SU-DHL-6 (cell line): Measurements from ENCODE around the gene B3GLCT.

Experiments
- H2AFZ ChIP-seq: fragments of 200-600 bp; sonication (generic); 2 replicates; pipeline ENCODE4 v1.6.1; 2014; ENCODE audit warnings: low read depth, mild to moderate bottlenecking, moderate library complexity, mixed read lengths, antibody characterized with exemption, low read length; ENCODE audit not compliant: severe bottlenecking
- H3F3A ChIP-seq: fragments of 200-600 bp; shearing (Covaris generic); 2 replicates; pipeline ENCODE4 v1.6.0; 2016; ENCODE audit warnings: antibody characterized with exemption, mild to moderate bottlenecking; ENCODE audit not compliant: insufficient read depth
- H3K27ac ChIP-seq: fragments of 200-600 bp; sonication (generic); 2 replicates; pipeline ENCODE4 v1.5.1; 2016; ENCODE audit warnings: low read depth, mild to moderate bottlenecking, low read length, moderate library complexity, mixed read lengths
- H3K27me3 ChIP-seq: fragments of 200-600 bp; sonication (generic), shearing (Covaris generic); 2 replicates; pipeline ENCODE4 v1.6.0; 2014; ENCODE audit warnings: mild to moderate bottlenecking, low read length
- H3K36me3 ChIP-seq: fragments of 200-600 bp; sonication (generic); 2 replicates; pipeline ENCODE4 v1.6.1; 2014; ENCODE audit warnings: mild to moderate bottlenecking, low read length, mixed read lengths
- H3K4me2 ChIP-seq: fragments of 300-600, 200-600 bp; shearing (Covaris generic), sonication (generic); 2 replicates; pipeline ENCODE4 v1.6.0; 2014; ENCODE audit warnings: low read length, low read depth, mild to moderate bottlenecking; ENCODE audit not compliant: poor library complexity, severe bottlenecking
- H3K4me3 ChIP-seq: fragments of 200-600 bp; sonication (generic); 2 replicates; pipeline ENCODE4 v1.5.1; 2014; ENCODE audit warnings: antibody characterized with exemption, low read length, mild to moderate bottlenecking, mixed read lengths; ENCODE audit not compliant: insufficient read depth, poor library complexity, severe bottlenecking
- H3K79me2 ChIP-seq: fragments of 200-600 bp; sonication (generic); 2 replicates; pipeline ENCODE4 v1.6.1; 2014; ENCODE audit warnings: mild to moderate bottlenecking, low read length, moderate library complexity; ENCODE audit not compliant: insufficient read depth
- H3K9ac ChIP-seq: fragments of 200-600 bp; sonication (generic); 2 replicates; pipeline ENCODE4 v1.7.0; 2014; ENCODE audit warnings: mild to moderate bottlenecking, low read length
- H3K9me2 ChIP-seq: fragments of 200-600 bp; sonication (generic); replicated peaks from 2 replicates; pipeline ENCODE4 v1.6.1; 2014; ENCODE audit warnings: low read length; ENCODE audit not compliant: insufficient read depth
- H3K9me3 ChIP-seq: fragments of 200-600 bp; sonication (generic); 2 replicates; pipeline ENCODE4 v1.6.1; 2014; ENCODE audit warnings: low read length, mixed read lengths; ENCODE audit not compliant: insufficient read depth
- H4K20me1 ChIP-seq: fragments of 200-600 bp; sonication (generic); 2 replicates; pipeline ENCODE4 v1.6.1; 2014; ENCODE audit warnings: low read depth, mild to moderate bottlenecking, antibody characterized with exemption, low read length, moderate library complexity, mixed read lengths
- EZH2phosphoT487 ChIP-seq: fragments of 200-600 bp; sonication (generic), shearing (Covaris generic); conservative IDR thresholded peaks from 2 replicates; pipeline ENCODE4 v1.6.1; 2018; ENCODE audit warnings: mild to moderate bottlenecking, antibody characterized with exemption, low read length, moderate library complexity, mixed read lengths
- TF ChIP-seq, protein P1 (sequence below): fragments of 200-600 bp; sonication (generic); IDR thresholded peaks from one replicate; pipeline ENCODE4 v1.5.1; 2017; ENCODE audit warnings: antibody characterized with exemption, mild to moderate bottlenecking, low read length, moderate library complexity; ENCODE audit not compliant: insufficient read depth, poor library complexity, severe bottlenecking

B3GLCT gene

DNA sequence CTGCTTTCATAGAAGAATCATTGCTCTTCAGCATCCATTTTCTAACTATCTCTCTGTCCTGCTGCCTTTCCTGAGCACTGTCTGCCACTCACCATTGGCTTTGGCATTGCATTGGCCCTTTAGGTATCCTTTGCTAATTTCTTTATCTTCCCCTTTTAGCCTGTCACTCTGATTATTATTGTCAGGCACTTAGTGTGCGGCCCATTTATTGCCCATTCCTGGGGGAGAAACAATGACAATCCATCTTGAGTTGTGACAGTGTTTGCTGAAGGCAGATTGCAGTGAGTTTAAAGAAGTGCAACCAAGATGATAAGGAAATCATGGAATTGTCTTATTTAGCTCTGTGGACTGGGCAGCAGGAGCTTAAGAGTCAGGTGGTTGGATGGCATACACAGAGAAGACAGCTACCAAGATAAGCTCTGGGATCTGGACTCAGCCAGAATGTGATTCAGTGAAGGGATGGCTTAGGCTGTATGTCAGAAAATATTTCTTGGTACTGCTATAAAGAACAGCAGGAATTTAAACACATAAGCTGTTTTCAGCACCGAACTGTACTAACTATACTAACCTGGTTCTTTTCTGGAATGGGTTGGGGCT, 25.3 kb downstream of the B3GLCT start:
- H3K4me2 ChIP-seq, result no peak overlapping the region
- H3K36me3 ChIP-seq, result no peaks in the 10 kb centered on the region
- no peak overlapping the region for H3K9ac ChIP-seq
- no peaks in the 10 kb centered on the region for H3K79me2 ChIP-seq
- H2AFZ ChIP-seq, result no peak overlapping the region
- H3K9me2 ChIP-seq, result no peaks in the 10 kb centered on the region
- no peaks in the 10 kb centered on the region for H4K20me1 ChIP-seq
- H3K27ac ChIP-seq, result no peak overlapping the region
- H3K4me3 ChIP-seq, result no peak overlapping the region
- H3F3A ChIP-seq, result no peaks in the 10 kb centered on the region
- no peaks in the 10 kb centered on the region for H3K27me3 ChIP-seq
- H3K9me3 ChIP-seq, result no peaks in the 10 kb centered on the region
- no peak for TF ChIP-seq EZH2phosphoT487
- TF ChIP-seq, protein P1, sequence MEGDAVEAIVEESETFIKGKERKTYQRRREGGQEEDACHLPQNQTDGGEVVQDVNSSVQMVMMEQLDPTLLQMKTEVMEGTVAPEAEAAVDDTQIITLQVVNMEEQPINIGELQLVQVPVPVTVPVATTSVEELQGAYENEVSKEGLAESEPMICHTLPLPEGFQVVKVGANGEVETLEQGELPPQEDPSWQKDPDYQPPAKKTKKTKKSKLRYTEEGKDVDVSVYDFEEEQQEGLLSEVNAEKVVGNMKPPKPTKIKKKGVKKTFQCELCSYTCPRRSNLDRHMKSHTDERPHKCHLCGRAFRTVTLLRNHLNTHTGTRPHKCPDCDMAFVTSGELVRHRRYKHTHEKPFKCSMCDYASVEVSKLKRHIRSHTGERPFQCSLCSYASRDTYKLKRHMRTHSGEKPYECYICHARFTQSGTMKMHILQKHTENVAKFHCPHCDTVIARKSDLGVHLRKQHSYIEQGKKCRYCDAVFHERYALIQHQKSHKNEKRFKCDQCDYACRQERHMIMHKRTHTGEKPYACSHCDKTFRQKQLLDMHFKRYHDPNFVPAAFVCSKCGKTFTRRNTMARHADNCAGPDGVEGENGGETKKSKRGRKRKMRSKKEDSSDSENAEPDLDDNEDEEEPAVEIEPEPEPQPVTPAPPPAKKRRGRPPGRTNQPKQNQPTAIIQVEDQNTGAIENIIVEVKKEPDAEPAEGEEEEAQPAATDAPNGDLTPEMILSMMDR, result no peak

DNA sequence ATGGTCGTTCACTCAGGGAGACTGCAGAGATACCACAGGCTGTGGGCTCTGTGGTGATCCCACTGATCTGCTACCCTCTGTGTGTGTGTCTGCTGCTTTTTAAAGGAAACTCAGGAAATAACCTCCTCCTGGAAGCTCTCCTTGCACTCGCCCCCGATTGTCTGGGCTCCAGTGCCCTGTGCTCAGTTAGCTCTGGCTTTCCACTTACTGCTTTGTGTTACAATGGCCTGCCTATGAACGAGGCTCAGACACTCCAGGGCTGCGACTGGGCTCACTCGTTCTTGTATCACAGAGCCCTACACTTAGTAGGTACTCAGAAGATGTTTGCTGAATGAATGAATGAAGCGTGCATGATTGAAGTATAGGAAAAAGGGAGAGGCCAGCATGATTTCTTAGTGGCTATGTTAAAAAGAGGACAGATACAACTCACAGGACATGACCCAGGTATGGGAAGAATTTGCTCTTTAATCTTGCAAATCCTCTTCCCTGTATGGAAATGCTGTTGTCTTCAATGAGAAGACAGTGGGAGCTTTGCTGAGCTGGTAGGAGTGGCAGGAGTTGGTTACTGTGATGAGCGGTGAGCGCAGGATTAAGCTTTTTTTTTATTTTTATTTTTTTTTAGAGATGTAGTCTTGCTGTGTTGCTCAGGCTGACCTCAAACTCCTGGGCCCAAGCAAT, 26.4 kb downstream of the B3GLCT start:
- no peak overlapping the region for H3K27ac ChIP-seq
- no peak overlapping the region for H3K4me2 ChIP-seq
- no peaks in the 10 kb centered on the region for H3K9me3 ChIP-seq
- H3K36me3 ChIP-seq, result no peaks in the 10 kb centered on the region
- no peaks in the 10 kb centered on the region for H3F3A ChIP-seq
- TF ChIP-seq, protein P1, result no peak
- TF ChIP-seq EZH2phosphoT487, result no peak
- H3K4me3 ChIP-seq, result no peak overlapping the region
- no peaks in the 10 kb centered on the region for H4K20me1 ChIP-seq
- no peak overlapping the region for H2AFZ ChIP-seq
- no peaks in the 10 kb centered on the region for H3K9me2 ChIP-seq
- no peaks in the 10 kb centered on the region for H3K79me2 ChIP-seq
- H3K9ac ChIP-seq, result no peak overlapping the region
- no peaks in the 10 kb centered on the region for H3K27me3 ChIP-seq

DNA sequence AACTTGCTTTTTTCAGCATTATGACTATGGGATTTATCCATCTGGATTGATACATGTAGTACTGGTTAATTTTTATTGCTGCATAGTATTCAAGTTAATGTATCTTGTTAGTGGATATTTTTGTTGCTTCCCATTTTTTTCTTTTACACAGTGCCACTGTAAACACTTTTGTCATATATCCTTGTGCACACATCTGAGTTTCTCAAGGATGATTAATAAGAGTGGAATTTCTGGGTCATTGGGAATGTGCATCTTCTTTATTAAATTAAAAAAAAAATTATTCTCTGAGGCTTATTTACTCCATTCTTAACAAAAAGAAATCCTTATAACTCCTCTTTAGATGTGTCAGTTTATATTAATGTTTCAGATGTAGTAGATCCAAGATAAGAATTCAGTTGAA, 27.3 kb downstream of the B3GLCT start:
- Histone ChIP-seq H4K20me1 (no peaks in the 10 kb centered on the region), H3K36me3 (no peaks in the 10 kb centered on the region), H3K4me2 (no peak overlapping the region), H3F3A (no peaks in the 10 kb centered on the region), H3K27ac (no peak overlapping the region), H3K9me3 (no peaks in the 10 kb centered on the region), H3K9me2 (no peaks in the 10 kb centered on the region), H3K4me3 (no peak overlapping the region), H3K79me2 (no peaks in the 10 kb centered on the region), H3K9ac (no peak overlapping the region), H3K27me3 (no peaks in the 10 kb centered on the region), H2AFZ (no peak overlapping the region)
- TF ChIP-seq EZH2phosphoT487, result no peak
- TF ChIP-seq, protein P1, result no peak
